ENCODE measurements around the gene ADI1.
A peak's percentile ranks its signal among the peaks of the same experiment; 100 is the strongest.
"Not testable (repeated sequence)": the region's sequence is repeated elsewhere in the genome, so short reads cannot be mapped to it uniquely, and the experiment has no call there.

ADI1 gene

GRCh38 chr2:3529316-3530025, 10.1 kb upstream of the ADI1 start:
- DNase-seq = no peak

DNA sequence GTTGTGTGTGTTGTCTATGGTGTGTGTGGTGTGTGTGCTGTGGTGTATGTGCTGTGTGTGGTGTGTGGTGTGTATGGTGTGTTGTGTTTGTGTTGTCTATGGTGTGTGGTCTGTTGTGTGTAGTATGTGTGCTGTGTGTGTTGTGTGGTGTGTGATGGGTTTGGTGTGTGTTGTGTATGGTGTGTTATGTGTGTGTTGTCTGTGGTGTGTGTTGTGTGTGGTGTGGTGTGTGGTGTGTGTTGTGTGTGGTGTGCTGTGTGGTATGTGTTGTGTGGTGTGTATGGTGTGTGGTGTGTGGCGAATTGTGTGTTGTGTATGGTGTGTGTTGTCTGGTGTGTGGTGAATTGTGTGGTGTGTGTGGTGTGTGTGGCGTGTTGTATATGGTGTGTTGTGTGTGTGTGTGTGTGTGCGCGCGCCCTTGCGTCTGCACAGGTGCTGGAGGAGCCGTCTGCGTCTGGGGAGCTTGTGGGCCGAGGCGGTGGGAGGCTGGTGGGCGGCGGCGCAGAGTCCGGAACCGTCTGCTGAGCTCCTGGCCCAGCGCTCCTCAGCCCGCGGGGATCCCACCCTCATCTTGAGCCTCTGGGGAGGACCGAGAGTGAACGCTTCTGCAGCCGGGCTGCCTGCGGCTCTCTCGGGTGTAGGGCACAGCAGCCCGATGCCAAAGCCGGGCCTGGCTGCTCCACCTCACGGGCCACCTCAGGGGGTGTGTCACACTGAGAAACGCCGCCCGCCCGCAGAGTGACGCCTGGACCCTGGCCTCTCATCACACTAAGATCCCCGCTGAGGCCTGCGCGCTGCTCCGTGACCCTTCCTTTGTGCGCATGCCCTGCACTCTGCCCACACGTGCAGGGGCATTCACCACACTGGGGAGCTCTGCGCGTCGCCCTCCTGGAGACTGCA, 8.8 kb upstream of the ADI1 start:
- DNase-seq = no peak

DNA sequence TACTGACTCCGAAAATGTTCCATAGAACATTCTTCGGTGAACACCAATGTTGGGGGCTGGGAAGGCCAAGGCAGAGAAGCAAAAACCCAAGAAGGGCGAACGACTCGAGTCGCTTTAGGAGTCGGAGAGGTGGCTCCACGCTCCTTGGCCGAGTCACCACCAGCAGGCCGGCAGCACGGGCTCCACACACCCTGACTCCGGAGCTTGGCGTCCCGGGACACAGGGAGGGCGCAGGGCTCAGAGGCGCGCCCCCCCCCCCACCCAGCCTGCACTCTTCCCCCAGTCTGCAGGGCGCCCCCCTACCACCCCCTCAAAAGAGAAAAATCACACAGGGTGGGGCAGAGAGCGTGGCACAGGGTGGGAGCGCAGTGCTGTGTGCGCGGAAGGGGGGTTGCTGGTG, 7.5 kb upstream of the ADI1 start:
- no peak for DNase-seq

- DNase-seq = no peak
These were observed 4.3 kb upstream of the ADI1 start for GRCh38 chr2:3523551-3524041.

DNA sequence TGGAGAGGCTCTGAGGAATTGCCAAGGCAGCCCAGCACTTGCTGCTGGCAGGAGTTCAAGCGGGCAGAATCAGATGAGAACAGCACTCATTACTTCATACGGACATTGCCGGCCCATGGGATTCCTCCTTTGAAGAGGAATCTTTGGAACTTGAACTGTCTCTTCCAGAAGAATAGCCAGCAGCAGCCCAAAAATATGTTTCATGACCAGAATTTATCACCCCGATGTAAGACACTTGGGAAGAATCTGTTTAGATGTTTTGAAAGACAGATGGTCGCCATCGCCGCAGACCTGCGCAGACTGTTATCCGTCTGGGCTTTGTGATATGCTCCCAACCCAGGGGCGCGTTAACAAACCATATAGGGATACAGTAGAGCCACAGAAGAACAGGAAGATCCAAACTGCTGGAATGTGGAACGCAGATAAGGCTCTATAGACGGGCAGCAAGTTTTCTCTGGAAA, 3.7 kb upstream of the ADI1 start:
- DNase-seq = no peak

GRCh38 chr2:3520591-3520990, 1.3 kb upstream of the ADI1 start:
- no peak for DNase-seq

DNA sequence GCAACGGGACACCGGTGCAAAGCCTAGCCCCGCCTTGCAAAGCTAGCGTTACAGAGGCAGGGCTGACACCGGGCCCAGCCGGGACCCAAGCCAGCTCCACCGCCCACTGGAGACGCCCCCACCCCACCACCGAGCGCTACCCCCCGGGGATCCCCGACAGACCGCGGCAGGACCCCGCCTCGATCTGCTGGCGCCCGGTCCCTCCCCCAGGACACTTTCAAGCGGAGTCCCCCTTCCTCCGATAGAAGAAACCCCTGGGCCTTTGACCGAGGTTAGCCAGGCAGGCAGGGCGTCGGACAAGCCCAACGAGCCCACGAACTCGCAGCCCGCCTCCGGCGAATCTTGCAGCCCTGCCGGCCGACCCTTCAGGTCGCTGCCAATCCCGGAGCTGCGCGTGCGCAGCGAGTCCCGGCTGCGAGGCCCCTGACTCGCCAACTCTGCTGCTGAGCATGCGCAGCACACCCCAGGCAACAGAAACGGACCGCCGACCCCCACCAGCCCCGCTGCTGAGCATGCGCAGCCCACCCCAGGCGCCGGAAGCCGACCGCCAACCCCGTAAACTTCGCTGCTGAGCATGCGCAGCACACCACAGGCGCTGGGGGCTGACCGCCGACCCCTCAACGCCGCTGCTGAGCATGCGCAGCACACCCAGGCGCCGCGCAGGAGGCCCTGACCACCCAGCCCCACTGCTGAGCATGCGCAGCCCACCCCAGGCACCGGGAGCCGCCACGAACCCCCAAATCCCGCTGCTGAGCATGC, 656 bp downstream of the ADI1 start:
- peak; percentile 98 for DNase-seq

DNA sequence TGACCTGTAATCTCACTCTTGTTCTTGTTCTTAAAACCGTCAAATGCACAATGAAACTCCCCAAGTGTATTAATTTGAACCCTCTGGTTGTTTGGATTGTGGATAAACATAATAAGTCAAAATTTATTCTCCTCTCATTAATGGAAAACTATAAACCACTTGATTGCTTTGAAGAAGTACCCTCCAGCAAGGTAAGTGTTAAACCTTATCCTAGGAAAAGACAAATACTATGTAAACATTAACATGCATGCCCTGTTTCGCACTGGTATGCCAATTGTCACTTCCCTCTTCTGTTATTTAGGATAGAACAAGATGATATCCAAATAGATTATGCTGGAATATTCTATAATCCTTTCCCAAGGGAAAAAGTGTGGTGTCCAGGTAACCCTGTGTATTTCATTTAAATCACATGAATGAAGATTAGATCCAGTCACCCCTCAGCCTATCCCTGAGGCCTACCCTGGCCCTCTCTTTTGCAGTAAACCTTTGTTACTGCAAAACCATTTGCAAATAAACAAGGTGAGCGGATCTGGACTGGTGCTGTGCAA, 1.3 kb downstream of the ADI1 start:
- DNase-seq = no peak

DNA sequence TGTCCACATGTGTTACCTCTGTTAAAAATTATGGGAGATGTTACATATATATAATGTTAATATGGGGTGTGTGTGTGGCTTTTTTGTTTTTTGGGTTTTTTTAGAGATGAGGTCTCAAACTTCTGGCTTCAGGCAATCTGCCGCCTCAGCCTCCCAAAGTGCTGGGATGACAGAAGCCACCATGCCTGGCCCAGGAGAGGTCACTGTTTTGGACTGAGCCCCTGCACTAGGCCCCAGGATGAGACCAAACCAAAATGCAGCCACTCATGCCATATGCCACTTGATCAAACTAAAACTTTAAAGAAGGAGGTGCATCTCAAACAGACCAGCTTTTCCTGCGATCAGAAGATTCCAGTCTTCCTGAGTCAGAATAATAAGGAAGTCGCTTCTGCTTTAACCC, 2.5 kb downstream of the ADI1 start:
- DNase-seq = no peak

- not testable (repeated sequence) for DNase-seq
These were observed 3.9 kb downstream of the ADI1 start for GRCh38 chr2:3515438-3515837.

- DNase-seq = no peak
These were observed 6.1 kb downstream of the ADI1 start for GRCh38 chr2:3513026-3513810.

GRCh38 chr2:3512086-3512485, 7.2 kb downstream of the ADI1 start:
- no peak for DNase-seq

- no peak for DNase-seq
These were observed 13.6 kb downstream of the ADI1 start for GRCh38 chr2:3505771-3506170.

- no peak for DNase-seq
These were observed 14.6 kb downstream of the ADI1 start for GRCh38 chr2:3504741-3505140.

DNA sequence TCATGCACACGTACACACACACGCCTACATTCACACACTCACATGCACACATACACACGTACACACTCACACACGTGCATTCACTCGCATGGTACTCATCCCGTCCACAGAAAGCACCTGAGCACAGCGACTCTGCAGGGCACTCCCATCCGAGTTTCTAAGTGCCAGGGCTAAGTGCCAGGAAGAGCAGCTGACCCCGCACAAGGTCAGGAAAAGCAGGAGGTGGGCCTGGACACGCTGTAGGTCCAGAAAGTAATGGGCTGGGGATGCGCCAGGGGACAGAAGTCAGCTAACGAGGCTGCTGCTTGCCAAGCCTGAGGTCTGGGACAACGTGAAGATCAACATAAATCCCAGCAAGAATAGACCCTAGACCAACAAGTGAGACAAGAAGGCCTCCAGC, 15.8 kb downstream of the ADI1 start:
- no peak for DNase-seq

DNA sequence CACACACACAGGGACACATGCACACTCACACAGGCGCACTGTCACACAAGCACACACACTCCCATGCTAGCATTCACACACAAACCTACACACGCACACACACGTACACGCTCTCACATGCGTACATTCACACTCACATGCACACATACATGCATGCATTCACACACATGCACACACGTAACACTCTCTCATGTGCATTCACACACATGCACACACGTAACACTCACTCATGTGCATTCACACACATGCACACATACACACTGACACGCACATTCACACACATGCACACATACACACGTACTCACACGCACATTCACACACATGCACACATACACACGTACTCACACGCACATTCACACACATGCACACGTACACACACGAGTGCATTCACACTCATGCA, 16.3 kb downstream of the ADI1 start:
- DNase-seq = no peak

- DNase-seq = no peak
These were observed 18.9 kb downstream of the ADI1 start for GRCh38 chr2:3500326-3500899.

DNA sequence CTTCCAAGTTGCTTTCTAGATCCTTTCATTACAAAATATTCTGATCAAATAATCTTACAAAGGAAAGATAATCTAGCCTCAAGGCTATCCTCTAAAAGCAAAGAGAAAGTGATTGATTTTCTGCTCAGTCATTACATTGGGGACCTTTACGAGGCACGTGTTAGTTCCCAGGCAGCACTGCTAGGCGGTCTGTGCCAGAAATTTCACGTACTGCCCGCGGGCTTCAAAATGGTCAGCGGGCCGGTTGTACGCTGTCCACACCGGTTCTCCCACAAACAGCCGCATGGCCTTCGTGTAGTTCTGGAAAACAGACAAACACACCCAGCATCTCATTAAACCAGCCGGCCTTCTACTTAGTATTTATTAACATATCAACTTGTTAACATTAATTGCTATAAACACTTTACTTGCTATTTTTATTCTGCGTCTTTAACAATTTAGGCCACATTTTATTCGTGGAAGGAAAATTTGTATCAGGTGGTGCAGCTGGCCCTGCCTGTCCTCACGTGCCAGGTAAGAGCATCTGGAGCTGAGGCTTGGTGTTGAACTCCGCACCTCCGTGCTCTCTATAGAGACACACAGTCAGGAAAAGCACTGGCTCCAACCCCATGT, 20.4 kb downstream of the ADI1 start:
- no peak for DNase-seq

GRCh38 chr2:3496708-3497080, 22.6 kb downstream of the ADI1 start:
- not testable (repeated sequence) for DNase-seq

DNA sequence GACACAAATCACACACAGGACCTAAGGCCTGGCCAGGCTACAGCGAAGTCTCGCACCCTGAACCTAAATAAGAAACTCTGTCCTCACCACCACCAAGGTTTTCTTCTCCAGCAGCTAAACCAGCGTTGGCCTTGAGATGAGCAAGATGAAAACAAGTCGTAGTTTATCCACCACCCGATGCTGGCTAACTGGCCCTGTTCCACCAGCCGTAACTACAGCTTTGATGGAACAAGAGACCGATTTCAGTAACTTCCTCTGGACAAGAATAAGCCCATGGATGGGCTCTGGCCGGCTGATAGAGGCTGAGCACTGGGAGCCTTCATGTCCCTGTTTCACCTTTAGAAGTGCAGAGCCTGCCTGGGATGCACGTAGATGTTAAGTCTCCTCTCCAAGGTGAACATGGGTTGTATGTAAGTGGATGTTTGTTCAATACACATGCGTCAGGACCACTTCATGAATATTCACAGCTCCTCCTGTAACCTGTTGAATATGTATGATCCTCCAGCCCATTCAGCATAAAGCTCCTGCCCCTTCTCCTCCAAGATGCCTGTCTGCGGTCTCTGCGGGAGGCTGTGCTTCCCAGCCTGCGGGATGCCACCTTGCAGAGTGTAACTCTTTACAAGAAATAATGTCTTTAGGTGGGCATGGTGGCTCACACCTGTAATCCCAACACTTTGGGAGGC, 24.2 kb downstream of the ADI1 start:
- DNase-seq = no peak

DNA sequence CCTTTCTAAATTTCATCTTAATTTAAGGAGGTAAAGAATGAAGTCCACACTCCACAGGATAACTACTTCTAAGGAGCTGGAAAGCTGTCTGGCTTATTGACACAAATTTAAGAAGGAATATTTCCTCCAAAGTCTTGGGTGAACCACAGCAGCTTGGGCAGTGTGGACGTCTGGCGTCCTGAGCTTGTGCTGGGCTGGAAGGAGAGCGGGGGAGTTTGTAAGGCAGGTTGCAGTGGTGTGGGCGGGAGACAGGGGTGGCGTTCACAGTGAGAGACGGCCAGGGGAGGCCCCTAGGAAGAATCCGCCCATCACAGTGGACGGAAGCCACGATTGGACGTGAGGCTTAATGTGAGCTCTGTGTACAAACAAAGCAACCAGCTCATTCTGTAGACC, 25.7 kb downstream of the ADI1 start:
- no peak for DNase-seq
